GM18519 (cell line): ENCODE data around the gene SEL1L3.

Source experiments
- ATAC-seq: cut with Tn5 transposase; IDR thresholded peaks from one replicate; pipeline ENCODE4 v1.9.1; 2021; ENCODE audit warnings: mild to moderate bottlenecking, moderate library complexity; ENCODE audit not compliant: unreplicated experiment, low FRiP score

SEL1L3 gene

DNA sequence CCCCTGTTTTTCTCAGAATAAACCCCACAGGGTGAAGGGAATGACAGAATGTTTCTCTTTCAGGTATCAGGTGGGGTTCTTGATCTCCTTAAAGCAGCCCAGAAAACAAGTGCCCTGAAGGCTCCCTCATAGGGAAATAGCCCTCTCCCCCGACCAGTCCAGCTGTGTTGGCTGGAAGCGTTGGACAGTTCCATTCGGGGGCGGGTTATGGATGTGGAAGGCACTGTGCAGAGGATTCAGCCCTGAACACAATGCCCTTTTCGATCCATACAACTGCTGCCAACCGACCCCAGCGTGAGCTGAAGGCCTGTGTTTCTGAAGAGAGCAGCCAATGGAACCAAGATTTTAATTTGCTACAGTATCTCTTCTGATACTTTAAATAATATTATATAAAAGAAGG, 41.5 kb downstream of the SEL1L3 start:
- no peak for ATAC-seq

DNA sequence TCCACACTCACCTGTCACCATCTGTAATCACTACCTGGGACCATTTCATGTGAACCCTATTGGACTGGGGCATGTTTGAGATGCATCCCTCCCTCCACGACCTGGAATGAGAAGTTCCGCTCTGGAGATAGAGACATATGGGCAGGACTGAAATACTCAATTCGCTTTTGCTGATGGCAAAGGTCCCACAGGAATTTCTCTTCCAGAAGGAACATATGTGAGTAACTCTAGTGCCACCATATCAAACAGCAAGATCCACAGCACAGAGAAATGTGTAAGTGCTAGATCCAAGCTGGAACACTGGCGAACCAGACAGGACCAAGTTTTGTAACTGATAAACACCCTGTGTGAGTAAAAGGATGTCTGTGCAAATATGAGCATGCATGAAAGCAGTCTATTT, 43.9 kb downstream of the SEL1L3 start:
- no peak for ATAC-seq

DNA sequence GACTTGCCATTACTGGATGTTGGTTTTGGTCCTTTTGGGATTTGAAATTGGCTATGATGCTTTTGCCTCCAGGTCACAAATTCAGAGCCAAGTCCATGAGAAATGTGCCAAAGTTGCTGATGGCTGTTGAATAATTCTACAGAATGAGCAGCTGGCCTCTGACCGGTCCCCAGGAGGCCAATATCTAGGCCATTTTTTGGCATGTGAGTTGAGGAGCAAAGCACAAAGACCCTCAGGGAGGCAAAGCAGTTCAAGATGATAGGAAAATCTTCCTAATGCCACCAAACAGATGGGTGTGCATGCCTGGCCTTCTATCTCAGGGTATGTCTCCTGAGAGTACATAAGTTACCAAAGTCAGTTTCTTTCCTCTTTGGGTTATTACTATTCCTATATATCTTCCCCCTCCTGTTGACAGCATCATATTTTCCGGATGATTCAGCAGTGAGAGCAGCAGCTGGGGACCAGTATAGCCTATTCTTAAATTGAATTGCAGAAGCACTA, 44.4 kb downstream of the SEL1L3 start:
- no peak for ATAC-seq

DNA sequence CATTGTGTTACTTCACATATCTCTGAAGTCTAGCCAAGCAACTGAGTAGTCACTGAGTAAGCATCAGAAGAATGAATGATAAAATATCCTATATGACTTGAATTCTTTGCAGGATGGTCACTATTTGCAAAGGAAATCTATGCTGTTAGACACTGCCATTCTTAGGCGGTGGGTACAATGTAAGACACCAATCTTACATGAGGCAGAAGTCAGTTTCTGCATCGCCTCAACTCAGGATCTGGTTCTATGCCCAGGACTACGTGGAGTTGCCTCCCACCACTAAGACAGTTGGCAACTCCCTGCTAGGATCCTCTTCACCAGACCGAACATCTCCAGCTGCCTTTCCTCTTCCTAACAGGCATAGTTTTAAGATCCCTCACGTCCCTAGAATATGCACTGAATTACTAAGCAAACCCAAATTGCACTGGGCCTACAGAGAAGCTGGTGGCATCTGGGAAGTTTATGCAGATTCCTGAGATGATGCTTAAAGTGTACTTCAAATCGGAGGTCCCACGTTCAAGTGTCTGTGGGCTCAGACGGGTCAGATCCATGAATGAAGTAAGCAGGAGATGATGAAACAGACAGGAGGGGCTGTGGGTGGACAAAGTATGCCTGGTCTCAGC, 45.6 kb downstream of the SEL1L3 start:
- ATAC-seq: no peak

DNA sequence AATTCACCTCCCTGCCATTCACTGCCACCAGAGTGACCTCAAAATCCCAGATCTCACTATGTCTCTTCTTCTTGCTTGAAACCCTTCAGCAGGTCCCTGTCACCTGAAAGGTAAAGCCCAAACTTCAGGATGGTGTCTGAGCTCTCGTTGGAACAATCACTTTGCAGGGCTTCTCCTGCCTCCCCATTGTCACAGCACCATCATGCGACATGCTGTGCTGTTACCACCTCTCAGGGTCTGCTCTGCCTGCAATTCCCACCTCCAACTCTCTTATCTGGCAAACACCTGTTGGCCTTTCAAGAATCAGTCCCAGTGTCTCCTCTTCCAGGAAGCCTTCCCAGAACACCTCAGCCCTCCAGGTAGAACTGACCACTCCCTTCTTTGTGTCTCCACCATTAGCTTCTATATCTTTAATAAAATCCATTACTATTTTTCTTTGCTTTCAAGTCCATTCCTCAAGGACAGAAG, 46.2 kb downstream of the SEL1L3 start:
- no peak for ATAC-seq

DNA sequence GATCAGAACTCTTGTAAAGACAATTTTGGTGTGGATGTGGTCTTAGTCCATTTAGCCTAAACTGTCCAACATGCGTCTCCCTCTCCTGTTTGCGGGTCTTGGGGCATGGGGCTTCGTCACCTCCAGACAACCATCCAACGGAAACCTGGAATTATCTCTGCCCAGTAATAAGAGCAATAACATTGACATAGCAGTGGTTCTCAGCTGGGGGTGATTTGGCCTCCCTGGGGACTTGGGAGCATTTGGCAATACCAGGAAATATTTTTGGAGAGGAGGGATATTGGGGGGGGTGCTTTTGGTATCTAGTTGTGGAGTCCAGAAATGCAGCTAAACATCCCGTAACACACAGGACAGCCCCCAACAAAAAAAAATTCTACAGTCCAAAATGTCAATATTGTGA, 47.2 kb downstream of the SEL1L3 start:
- no peak for ATAC-seq

DNA sequence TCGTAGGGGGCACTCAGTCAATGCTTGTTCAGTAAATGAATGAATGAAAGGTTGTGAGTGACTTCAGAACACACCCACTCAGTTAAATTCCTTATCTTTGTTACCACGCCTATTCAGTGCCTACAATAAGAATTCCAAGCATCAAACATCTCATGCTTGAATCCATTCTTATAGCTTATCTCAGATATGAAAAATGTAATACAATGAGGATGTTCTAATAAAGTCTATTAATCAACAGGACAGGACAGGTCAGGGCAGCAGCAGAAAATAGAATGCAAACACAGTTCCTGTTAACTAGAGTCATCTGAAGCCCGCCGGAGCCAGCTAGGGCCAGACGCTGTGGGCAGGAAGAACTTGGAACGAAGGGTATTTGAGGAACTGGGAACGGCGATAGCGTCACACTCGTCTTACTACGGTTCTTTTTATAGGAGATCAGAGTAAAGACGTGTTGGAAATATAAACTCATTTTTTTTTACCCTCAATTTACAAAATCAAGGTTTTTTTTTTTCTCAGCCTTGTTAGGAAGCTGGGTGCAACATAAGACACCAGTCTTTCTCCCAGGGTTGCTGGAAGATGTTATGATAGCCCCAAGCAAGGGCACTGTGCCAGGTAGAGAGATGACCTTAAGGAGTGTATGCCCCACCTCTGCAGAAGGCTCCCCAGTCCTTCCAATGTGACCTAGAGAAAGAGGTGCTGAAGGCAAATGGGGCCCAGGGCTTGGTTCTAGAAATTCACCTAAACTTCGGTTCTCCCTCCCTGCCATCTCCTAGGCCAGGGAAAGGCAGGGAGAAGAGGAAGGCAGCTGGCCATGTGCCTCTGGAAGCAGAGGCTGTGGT, 48.3 kb downstream of the SEL1L3 start:
- ATAC-seq: no peak

DNA sequence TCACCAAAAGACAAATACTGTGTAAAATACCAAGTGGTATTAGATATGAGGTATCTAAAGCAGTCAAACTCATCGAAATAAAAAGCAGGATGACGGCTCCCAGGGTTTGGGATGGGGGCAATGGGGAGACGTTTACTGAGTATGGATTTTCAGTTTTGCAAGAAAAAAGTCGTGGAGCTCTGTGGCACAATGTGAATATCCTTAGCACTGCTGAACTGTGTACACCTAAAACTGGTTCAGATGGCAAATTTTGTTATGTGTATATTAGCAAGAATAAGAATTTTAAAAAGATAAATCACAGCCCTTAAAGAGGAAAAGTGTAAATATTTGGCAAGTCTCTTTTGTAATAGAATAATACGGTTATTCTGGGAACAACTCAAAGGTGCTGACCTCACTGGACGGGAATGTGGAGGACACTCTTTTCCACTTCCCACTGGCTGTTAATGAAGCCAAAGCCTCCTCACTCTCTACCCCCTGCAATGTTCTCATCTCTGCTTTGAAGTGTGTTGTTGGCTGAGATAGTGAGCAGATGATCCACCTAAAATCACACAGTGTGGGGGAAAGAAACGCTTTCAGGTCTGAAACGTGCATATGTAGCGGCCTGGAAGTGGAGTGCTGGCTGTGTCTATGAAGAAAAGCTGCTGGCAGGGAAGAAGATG, 49.2 kb downstream of the SEL1L3 start:
- no peak for ATAC-seq

DNA sequence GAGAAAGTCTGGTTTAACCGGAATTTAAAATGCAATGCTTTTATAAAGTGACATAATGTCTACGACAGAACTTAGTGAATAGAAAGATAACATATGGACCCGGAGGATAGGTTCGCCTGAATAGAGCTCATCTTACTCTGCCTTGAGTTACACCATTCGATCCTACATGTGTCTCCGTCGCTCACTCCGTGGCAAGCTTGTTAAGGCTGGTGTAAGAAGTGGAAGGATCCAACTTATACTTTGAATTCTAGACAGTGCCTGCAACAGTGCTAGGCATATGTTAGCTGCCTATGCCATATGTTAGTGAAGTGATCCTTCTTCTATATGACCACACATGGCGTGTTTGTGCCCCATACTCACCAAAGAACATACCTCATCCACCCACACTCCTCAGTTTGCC, 50.9 kb downstream of the SEL1L3 start:
- ATAC-seq: no peak

DNA sequence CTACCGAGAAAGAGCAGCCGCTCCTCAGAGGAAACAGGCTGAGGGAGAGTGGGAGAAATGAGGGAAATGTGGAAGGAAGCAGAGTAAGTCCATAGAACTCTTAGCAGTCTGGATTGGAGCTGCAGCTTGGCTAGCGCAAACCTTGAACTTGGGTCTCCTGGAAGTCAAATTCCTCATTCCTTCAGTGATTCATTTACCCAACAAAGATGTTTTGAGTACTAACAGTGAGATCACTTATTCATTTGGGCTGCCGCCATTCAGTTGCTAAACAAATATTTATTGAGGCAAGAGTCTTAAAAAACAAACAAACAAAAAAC, 51.5 kb downstream of the SEL1L3 start:
- no peak for ATAC-seq

DNA sequence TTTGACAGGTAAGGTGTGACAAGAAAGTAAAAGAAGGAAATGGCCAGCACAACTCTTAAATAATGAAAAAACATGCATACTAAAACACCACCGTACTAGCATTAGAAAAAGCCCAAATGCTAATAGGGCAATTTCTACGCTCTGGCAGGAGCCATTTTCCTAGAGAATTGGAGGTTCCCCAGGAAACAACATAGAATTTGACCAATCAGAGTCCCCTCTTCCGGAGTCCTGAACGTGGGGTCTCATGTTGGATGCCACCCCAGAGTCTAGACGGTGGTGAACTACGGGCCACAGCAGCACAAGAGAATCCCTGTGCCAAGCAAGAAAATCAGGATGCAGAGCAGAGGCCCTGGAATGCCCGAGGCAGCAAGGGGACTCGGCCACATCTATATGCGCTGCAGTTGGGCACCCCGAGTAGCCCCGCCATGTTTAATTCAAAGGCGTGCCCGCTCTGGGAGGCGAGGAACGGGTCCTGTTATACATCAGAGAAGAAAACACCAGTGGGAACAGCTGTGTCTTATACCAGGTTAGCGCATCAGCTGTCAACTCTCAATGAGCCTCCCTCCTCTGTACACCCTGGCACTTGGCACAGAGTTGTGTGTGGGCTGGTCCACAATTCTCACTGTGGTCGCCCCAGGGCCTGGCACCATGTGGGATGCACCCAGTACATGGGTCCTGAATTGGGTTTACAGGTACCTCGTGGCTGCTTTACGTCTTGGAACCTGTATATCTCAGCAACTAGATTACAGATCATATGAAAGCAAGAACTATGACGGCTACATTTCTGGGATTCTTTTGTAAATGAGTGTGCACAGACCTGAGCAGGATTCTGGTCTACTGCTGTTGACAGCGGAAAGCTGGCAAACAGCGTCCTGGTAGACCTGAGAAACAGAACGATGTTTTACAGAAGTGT, 52.1 kb downstream of the SEL1L3 start:
- no peak for ATAC-seq

DNA sequence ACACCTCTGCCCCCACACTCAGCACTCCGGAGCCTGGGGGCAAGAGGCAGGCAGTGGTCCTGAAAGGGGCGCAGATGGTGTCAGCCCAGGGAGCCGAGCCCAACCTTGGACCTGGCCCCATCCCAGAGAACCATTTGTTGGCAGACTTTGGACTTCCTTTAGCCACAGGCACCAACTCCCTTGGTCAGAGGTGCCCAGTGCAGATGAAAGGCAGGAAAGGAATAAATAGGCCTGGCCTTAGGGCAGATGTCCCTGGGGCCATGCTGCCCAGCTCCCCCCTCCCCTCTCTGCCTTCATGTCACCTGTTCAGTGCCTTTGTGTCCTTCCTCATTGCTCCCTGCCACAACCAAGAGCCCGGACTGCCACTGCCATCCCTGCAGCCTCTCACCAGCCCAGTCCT, 52.8 kb downstream of the SEL1L3 start:
- ATAC-seq: no peak

DNA sequence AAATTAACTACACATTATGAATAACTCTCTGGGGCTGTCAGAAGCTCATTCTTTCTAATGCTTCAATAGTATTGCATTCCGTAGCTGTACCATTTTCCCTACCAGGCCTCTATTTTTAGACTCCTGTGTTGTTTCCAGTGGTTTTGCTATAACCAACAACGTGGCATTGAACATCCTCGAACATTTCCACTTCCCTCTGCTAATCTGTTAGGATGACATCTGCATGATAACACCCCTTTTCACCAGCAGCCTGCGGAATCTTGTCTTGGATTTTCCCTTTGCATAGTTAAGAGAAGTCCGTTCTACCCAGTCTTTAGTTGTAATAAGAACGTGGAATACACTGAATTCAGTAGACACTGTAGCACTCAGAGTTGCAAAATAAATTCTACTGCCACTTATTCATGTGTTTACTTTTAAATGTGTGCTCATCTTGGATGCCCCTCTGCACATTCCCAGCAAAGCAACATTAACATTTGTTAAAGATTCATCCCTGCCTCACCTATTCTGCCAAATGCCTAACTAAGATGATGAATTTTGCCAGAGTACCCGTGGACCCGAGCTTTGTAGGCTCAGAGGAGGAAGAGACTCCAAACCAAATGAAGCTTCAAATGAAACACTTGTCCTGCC, 55.6 kb downstream of the SEL1L3 start:
- no peak for ATAC-seq

DNA sequence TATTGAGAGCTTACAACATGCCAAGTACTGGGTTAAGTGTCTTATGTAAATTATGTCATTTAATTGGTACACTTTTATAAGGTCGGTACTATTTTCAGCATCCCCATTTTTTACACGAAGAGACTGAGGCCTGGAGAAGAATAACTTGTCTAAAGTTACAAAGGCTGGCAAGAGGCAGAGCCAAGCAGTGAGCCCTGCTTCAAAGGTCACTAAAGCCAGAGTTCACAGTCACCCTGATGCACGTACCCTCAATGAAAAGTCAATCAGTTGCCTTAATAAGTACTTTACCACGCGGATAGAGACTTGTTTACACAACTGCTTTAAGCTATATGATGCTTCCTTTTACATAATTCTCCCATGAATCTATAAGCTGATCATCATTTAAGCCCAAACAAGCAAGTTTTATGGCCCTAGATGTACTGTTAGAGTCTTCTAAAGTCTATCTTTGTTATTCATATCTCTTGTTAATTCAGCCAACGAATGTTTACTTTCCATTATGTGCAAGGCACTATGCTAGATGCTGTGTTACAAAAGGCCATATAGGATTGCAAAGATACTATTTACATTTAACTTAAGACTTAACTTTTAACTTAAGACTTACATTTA, 57.4 kb downstream of the SEL1L3 start:
- ATAC-seq: no peak

DNA sequence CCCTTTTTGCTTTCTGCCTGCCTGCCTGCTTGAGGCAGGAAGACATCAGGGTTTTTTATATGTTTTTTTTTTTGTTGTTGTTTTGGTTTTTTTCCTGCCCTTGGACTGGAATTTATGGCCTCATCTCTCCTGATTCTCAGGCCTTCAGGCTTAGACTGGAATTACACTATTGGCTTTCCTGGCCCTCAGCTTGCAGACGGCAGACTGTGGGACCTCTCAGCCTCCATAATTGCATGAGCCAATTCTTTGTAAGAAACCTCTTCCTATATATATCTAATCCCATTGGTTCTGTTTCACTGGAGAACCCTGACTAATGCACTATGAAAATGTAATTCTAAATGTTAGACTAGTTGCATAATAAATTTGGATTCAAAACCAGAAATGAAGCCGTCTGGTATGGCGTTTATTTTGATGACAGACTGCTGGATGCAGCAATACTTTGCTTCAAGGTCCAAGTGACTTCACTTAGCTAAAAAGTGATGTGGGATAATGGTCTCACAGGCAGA, 59.0 kb downstream of the SEL1L3 start:
- ATAC-seq: no peak

DNA sequence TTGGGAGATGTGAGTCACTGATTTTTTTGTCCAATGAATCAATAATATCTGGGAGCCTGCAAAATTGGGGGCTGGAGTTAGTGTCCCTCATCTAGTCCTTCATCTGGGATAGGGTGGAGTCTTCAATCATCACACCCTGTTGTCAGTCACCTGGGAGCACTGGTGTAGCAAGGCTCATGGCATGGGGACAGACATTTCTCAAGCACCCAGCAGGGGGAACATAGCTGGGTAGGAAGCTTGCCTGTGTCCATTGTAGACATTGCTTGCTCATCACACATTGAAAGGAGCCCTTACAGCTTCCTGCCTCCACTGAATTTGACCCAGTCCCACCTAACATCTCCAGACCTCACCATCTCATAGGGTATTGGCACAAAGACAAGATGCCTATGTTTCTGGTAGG, 61.2 kb downstream of the SEL1L3 start:
- ATAC-seq: no peak

DNA sequence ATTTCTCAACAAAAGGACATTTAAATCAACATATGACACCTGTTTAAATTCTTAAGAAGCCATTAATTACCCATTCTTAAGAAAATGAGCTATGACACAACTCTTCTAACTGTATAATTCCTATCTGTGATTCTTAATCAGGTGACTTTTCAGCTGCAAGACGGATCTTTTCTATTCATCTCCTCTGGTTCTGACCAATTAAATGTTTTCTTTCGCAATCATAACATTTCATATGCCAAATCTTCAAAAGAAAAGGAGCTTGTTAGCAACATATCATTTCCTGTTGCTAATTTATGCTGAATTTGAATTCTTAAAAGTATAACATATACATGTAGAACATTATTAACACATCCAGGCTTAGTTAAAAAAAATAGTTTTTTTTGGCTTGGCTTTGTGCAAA, 62.5 kb downstream of the SEL1L3 start:
- no peak for ATAC-seq

DNA sequence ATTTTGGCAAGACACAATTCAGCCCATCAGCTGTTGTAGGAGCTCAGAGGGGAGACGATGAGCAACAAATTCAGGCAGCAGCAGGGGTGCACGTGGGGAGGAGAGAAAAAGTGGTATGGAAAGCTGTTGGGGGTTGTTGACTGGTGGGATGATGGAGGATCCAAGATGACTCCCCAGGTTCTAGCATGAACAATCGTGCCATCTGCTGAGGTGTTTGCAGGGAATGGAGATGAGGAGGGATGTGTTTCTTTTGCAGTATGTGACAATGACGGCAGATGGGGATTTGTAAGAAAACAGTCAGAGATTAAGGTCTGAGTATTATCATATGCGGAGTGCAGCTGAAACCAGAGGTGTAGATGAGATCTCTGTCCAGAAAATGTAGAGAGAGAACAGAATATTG, 63.3 kb downstream of the SEL1L3 start:
- no peak for ATAC-seq

DNA sequence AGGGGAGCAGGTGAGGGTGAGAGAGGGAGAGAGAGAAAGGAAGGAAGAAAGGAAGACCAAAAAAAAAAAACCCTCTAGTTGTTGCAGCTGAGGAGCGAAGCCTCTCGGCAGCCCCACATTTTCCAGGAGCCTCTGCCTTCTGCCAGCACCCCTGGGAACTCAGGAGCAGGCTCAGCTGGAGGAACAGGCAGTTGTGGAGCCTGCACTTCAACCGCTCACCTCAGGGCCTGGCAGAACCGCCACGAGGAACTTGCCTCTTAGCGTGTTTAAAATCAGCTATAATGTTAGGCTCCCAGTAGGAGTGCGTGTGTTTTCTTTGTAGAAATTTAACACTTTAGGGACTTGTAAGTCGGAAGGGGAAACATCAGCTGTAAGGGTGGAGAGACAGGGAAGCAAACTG, 65.7 kb downstream of the SEL1L3 start:
- no peak for ATAC-seq
